ENCODE measurements around the gene LMF1. TPM values are rescaled to one million over a fixed set of nuclear protein-coding genes. Genes with fewer than 3 reads are reported as not detected.

Gene LMF1
- total and polyA plus RNA-seq, 2 of the 13 experiments (the other 11 are each of a cell fraction or from before 2014, with no cell fraction given): 6.8 to 8.5 TPM

- Histone ChIP-seq H3K27me3 (ENCODE audit: control insufficient read depth in 1 of 2, insufficient read depth in 2 of 2, low read length in 2 of 2) (peaks cover 26 to 80% of the 10 kb centered on the region in 2 experiments), H3K4me2 (ENCODE audit: low read depth, low read length) (no peak overlapping the region), H3K9me3 (ENCODE audit: low read length) (no peaks in the 10 kb centered on the region), H3K4me3 (replicated peaks in 1 of 3; ENCODE audit: insufficient read depth in 1 of 3, low read depth in 2 of 3, low read length in 3 of 3) (no peak overlapping the region), H3K36me3 (replicated peaks in 1 of 2; ENCODE audit: control insufficient read depth in 1 of 2, insufficient read depth in 2 of 2, low read length in 2 of 2) (no peaks in the 10 kb centered on the region), H3K4me1 (ENCODE audit: insufficient read depth, low read length) (no peaks in the 10 kb centered on the region), H3K79me2 (ENCODE audit: insufficient read depth, low read length) (no peaks in the 10 kb centered on the region), H4K20me1 (ENCODE audit: insufficient read depth, low read length) (peaks cover 4% of the 10 kb centered on the region; the same call in 1 of the 2 replicates), H2AFZ (ENCODE audit: low read length) (no peak overlapping the region), H3K27ac (ENCODE audit: extremely low read length, insufficient read depth, low read length) (no peak overlapping the region), H3K9ac (ENCODE audit: insufficient read depth, low read depth, low read length) (no peak overlapping the region)
- ATAC-seq (no peak), DNase-seq (ENCODE audit: low spot score) (no peak), FAIRE-seq (no peak)
- ChIA-PET POLR2A (no interaction called here), CTCF (ENCODE audit: low intra/inter-chr PET ratio, low total read pairs) (no interaction called here)
- TF ChIP-seq ZKSCAN1 (IDR thresholded peaks at IDR 0.05; ENCODE audit: low read length) (no peak), RBM22 (optimal IDR thresholded peaks at IDR 0.05; ENCODE audit: low read length) (no peak), ZNF513 (CRISPR knock-in tag; conservative IDR thresholded peaks at IDR 0.05) (no peak), NBN (conservative IDR thresholded peaks at IDR 0.05) (no peak), REL (CRISPR knock-in tag; conservative IDR thresholded peaks at IDR 0.05) (no peak), HNRNPUL1 (IDR thresholded peaks at IDR 0.05; ENCODE audit: low read depth, low read length) (no peak), ZNF746 (CRISPR knock-in tag; IDR thresholded peaks at IDR 0.05) (no peak), ZNF878 (CRISPR knock-in tag; IDR thresholded peaks at IDR 0.05) (no peak), RORA (CRISPR knock-in tag; IDR thresholded peaks at IDR 0.05) (no peak), HNF4A (CRISPR knock-in tag; IDR thresholded peaks at IDR 0.05) (no peak)
- BruUV-seq (replicated peaks): no TSS peak
- intact Hi-C loops (cut with micrococcal nuclease; ENCODE audit: unreplicated experiment): no loop called here
- in situ Hi-C loops (cut with HindIII; ENCODE audit: extremely low pct_ligation_motif_present, low pct_unique_long_range_greater_than_20kb): no loop called here
- 3% methylated on average over 4 of the region's 6 CpGs for WGBS (ENCODE audit: low lambda C conversion rate)
Measured at GRCh38 chr16:996681-997080, 25.9 kb upstream of the LMF1 start.

Measured in HepG2 (cell line).